Measurements from ENCODE around the gene PIGN.

DNA sequence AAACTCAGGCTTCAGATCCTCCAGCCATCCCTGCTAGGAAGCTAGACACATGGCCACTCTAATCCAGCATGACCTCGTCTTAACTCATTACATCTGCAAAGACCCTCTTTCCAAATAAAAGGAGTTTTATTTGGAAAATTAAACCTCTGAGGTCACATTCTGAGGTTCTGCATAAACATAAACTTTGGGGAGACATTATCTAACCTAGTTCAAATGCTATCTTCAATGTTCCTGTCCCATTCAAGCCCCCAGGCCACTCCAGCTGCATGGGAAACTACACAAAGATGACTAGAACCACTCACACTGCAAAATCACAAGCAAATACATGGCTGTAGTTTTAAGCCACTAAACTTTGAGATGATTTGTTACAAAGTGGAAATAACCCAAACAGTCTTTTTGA, 195.0 kb downstream of the PIGN start:
- TF ChIP-seq, protein P1, sequence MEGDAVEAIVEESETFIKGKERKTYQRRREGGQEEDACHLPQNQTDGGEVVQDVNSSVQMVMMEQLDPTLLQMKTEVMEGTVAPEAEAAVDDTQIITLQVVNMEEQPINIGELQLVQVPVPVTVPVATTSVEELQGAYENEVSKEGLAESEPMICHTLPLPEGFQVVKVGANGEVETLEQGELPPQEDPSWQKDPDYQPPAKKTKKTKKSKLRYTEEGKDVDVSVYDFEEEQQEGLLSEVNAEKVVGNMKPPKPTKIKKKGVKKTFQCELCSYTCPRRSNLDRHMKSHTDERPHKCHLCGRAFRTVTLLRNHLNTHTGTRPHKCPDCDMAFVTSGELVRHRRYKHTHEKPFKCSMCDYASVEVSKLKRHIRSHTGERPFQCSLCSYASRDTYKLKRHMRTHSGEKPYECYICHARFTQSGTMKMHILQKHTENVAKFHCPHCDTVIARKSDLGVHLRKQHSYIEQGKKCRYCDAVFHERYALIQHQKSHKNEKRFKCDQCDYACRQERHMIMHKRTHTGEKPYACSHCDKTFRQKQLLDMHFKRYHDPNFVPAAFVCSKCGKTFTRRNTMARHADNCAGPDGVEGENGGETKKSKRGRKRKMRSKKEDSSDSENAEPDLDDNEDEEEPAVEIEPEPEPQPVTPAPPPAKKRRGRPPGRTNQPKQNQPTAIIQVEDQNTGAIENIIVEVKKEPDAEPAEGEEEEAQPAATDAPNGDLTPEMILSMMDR (IDR thresholded peaks at IDR 0.05): no peak
- TF ChIP-seq POLR2A (IDR thresholded peaks at IDR 0.05): no peak

Data from esophagus squamous epithelium (tissue), 4 donors.